C4-2B (cell line): Measurements from ENCODE around the gene NLRC5.

ENCODE experiments used
- H3K27ac ChIP-seq: fragments of 450-650 bp; 2 replicates; pipeline ENCODE4 v1.5.1; 2017
- ZFX ChIP-seq: fragments of 450-650 bp; IDR thresholded peaks from 2 replicates; pipeline ENCODE4 v1.6.1; 2017
- TF ChIP-seq, protein P1 (sequence below): fragments of 450-650 bp; conservative IDR thresholded peaks from 2 replicates; pipeline ENCODE4 v1.5.1; 2017; ENCODE audit warnings: mild to moderate bottlenecking

NLRC5 gene

GRCh38 chr16:57045694-57046381 is 56.5 kb downstream of the NLRC5 start:
- TF ChIP-seq, protein P1, sequence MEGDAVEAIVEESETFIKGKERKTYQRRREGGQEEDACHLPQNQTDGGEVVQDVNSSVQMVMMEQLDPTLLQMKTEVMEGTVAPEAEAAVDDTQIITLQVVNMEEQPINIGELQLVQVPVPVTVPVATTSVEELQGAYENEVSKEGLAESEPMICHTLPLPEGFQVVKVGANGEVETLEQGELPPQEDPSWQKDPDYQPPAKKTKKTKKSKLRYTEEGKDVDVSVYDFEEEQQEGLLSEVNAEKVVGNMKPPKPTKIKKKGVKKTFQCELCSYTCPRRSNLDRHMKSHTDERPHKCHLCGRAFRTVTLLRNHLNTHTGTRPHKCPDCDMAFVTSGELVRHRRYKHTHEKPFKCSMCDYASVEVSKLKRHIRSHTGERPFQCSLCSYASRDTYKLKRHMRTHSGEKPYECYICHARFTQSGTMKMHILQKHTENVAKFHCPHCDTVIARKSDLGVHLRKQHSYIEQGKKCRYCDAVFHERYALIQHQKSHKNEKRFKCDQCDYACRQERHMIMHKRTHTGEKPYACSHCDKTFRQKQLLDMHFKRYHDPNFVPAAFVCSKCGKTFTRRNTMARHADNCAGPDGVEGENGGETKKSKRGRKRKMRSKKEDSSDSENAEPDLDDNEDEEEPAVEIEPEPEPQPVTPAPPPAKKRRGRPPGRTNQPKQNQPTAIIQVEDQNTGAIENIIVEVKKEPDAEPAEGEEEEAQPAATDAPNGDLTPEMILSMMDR: no peak; the same call in 1 of the 2 replicates
- TF ChIP-seq ZFX: no peak

DNA sequence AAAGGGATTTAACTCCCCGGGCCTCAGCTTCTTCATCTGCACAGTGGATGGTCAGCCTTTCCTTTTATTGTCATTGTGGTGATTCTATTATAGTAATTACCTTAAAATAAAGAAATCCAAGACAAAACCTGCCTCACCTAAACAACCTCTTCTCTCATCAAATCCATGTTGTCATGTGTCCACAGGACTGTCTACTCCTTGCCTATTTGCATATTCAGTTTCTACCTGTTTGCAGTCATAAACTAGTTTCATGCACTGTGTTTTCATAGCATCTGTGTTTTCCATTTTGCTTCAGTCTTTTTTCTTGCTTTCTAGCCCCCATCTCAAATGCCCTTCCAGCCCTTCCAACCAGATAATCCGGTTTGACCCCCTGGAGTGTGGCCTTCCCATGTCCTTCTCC is 58.7 kb downstream of the NLRC5 start:
- H3K27ac ChIP-seq: no peak overlapping the region
- TF ChIP-seq ZFX: no peak
- TF ChIP-seq, protein P1: no peak

More at GRCh38 chr16:57045694-57046381, 56.5 kb downstream of the NLRC5 start:
- H3K27ac ChIP-seq: no peak overlapping the region

DNA sequence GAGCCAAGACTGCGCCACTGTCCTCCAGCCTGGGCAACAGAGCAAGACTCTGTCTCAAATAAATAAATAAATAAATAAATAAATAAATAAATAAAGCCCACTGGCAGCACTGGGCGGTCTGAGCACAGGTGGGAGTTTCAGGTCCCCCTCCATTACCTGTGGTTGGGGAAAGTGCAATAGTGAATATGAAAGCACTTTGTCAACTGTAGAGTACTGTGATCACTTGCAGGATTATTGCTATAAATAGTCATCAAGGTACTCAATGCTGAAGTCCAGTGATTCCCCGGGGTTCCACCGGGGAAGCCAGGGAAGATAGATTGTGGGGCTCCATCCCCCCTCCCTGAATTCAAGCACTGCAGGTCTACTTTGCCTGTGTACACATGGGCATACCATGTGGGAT is 60.3 kb downstream of the NLRC5 start:
- TF ChIP-seq, protein P1: no peak
- H3K27ac ChIP-seq: no peak overlapping the region

DNA sequence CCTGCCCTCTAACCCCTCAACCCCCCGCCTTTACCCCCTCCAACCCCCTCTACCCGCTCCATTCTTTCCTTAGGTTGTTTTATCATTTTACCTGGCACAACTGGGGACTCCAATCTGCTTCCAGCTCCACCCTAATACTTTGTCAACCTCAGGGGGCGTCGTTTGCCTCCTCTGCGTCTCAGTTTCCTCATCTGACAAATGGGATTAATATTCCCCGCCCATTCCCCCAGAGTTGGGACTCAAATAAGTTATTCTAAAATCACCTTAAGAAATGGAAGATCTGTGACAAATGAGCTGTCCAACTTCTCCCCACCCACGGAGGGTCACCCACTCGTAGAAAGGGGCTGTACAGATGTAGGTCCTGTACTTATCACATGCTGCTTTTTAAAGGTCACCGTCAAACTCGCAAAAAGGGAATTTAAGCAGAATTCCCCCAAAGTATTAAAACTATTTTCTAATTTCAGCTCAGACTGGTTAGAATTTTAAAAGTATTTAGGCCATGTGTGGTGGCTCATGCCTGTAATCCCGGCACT is 62.4 kb downstream of the NLRC5 start:
- H3K27ac ChIP-seq: no peak overlapping the region
- TF ChIP-seq, protein P1: no peak
- TF ChIP-seq ZFX: no peak

DNA sequence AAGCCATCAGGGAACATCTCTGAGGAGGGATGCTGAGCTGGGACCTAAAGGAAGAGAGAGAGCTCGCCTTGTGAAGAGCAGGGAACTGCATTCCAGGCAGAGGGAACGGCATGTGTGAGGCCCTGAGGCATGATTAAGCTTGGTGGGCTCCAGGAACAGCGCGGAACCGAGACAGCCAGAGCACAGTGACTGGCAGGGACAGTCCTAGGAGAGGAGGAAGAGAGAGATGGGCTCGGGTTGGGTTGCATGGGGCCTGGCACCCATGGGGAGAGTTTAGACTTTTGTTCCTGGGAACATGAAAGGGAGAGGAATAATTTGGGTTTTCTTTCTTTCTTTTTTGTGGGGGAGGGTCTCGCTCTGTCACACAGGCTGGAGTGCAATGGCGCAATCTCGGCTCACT is 63.8 kb downstream of the NLRC5 start:
- H3K27ac ChIP-seq: no peak overlapping the region
- no peak for TF ChIP-seq ZFX
- TF ChIP-seq, protein P1: no peak

DNA sequence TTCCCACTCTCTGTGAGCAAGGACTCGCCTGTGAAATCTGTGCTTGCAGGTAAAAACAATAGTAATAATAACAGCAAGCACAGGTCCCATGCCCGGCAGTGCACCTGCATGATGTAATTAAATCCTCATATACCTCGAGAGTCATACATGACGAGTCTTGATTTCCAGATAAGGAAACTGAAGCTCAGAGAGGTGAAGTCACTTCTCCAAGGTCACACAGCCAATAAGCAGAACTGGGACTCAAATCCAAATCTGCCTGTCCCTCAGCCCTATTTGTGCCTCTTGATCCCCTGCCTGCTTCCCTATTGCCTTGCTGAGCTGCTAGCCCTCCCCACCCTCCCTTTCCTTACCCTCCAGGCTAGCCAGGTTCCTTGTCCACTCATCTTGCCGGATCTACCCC is 65.0 kb downstream of the NLRC5 start:
- H3K27ac ChIP-seq: no peak overlapping the region
- TF ChIP-seq ZFX: no peak
- TF ChIP-seq, protein P1: no peak

DNA sequence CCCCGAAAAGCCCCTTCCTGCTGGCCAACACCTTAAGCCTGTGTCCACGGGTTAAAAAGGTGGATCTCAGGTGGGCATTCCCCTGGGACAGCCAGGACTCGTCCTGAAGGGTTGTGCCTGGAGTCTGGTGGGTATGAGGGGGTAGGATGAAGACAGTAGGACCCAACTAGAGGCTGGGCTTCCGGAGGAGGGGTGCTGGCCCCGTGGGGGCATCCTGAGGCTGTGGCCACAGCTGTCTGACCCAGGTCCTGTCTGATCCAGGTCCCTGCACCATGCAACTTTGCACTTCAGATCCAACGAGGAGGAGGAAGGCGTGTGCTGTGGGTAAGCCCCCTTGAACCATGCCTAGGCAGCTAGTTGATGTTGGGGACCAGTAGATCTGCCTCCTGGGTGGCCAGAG is 65.4 kb downstream of the NLRC5 start:
- TF ChIP-seq, protein P1: no peak
- TF ChIP-seq ZFX: no peak
- no peak overlapping the region for H3K27ac ChIP-seq
